K562 (cell line): Measurements from ENCODE around the gene SLC6A6. TPM values are rescaled to one million over a fixed set of nuclear protein-coding genes. Genes with fewer than 3 reads are reported as not detected.

ENCODE experiments used
- ATAC-seq: fragments of 200-7000 bp; cut with Tn5 transposase; 3 replicates; pipeline ENCODE4 v1.9.1; 2020; ENCODE audit warnings: moderate library complexity
- BruUV-seq: library from RNA; stranded (reverse); fragments of 400-500 nt; replicated peaks from 2 replicates; lab custom pipeline; 2021; lab: Mats Ljungman, UMichigan
- CTCF ChIA-PET: fragments of 300-600 bp; formaldehyde crosslinking; extraction: SDS; loops from one replicate; lab custom pipeline; 2021; ENCODE audit warnings: low intra/inter-chr PET ratio; lab: Yijun Ruan, JAX
- POLR2A ChIA-PET: fragments of 300-600, 350-650 bp; sonication (Branson Sonifier 250); formaldehyde crosslinking; extraction: SDS; loops from one replicate; lab custom pipeline; 2021; ENCODE audit warnings: antibody characterized with exemption, inconsistent platforms; lab: Yijun Ruan, JAX
- DNase-seq, 4 experiments: peaks; one replicate each; pipeline versions ENCODE4 v3.0.0 to v3.0.0-alpha.2; 2011 to 2018; ENCODE audit warnings: low spot score in 3 of 4, mixed read lengths in 3 of 4; ENCODE audit errors: extremely low read depth in 1 of 4
- FAIRE-seq: peaks from 2 replicates; lab custom pipeline; 2011; peaks lifted over from hg19 to GRCh38; lab: Jason Lieb, UNC
- H2AFZ ChIP-seq: 2 replicates; pipeline ENCODE4 v1.6.0; 2011; ENCODE audit warnings: low read depth, low read length, control low read depth, inconsistent platforms
- H3K27ac ChIP-seq: fragments of 200-600 bp; 3 replicates; pipeline ENCODE4 v1.8.0; 2011; ENCODE audit warnings: low read depth, mild to moderate bottlenecking, control low read depth, inconsistent platforms, low read length, moderate library complexity, mixed read lengths; ENCODE audit errors: extremely low read depth
- H3K27me3 ChIP-seq, 2 experiments: fragments of 300-600 bp in 1 of 2; 2 replicates in 1 of 2; 3 replicates in 1 of 2; pipeline versions ENCODE4 v1.6.0 to v1.8.0; 2011; ENCODE audit warnings: inconsistent platforms in 2 of 2, low read length in 2 of 2, mild to moderate bottlenecking in 1 of 2, mixed read lengths in 1 of 2, moderate library complexity in 1 of 2; ENCODE audit not compliant: control insufficient read depth in 2 of 2, insufficient read depth in 2 of 2
- H3K36me3 ChIP-seq: fragments of 300-600 bp; 3 replicates; pipeline ENCODE4 v1.8.0; 2011; ENCODE audit warnings: mild to moderate bottlenecking, low read length, inconsistent platforms; ENCODE audit not compliant: control insufficient read depth, insufficient read depth
- H3K4me1 ChIP-seq, 2 experiments: fragments of 200-600 bp in 1 of 2; replicated peaks in 1 of 2; 2 replicates in 1 of 2; 3 replicates in 1 of 2; pipeline versions ENCODE4 v1.5.1 to v1.8.0; 2011; ENCODE audit warnings: inconsistent platforms in 2 of 2, low read length in 2 of 2, mild to moderate bottlenecking in 1 of 2, mixed read lengths in 1 of 2, moderate library complexity in 1 of 2; ENCODE audit not compliant: control insufficient read depth in 2 of 2, insufficient read depth in 2 of 2
- H3K4me2 ChIP-seq: 2 replicates; pipeline ENCODE4 v1.6.1; 2011; ENCODE audit warnings: low read length, control low read depth, inconsistent platforms, mixed read lengths; ENCODE audit not compliant: insufficient read depth
- H3K4me3 ChIP-seq: fragments of 200-600 bp; sonication (generic), shearing (Covaris generic); 2 replicates; pipeline ENCODE4 v1.5.1; 2016; ENCODE audit warnings: control low read depth, inconsistent platforms
- H3K79me2 ChIP-seq: fragments of 200-600 bp; 3 replicates; pipeline ENCODE4 v1.8.0; 2011; ENCODE audit warnings: low read length, inconsistent platforms; ENCODE audit not compliant: control insufficient read depth, insufficient read depth
- H3K9ac ChIP-seq, 2 experiments: 2 replicates each; pipeline versions ENCODE4 v1.6.0 to v1.6.1; 2011; ENCODE audit warnings: low read depth in 2 of 2, low read length in 2 of 2, control low read depth in 1 of 2, inconsistent platforms in 1 of 2, mild to moderate bottlenecking in 1 of 2, mixed read lengths in 1 of 2; ENCODE audit not compliant: insufficient read depth in 1 of 2
- H3K9me1 ChIP-seq: one replicate; pipeline ENCODE4 v1.6.0; 2011; ENCODE audit warnings: inconsistent platforms, mild to moderate bottlenecking, low read length, moderate library complexity; ENCODE audit not compliant: control insufficient read depth, insufficient read depth
- H3K9me3 ChIP-seq: replicated peaks from 2 replicates; pipeline ENCODE4 v1.5.1; 2011; ENCODE audit warnings: low read depth, low read length, inconsistent platforms; ENCODE audit not compliant: control insufficient read depth, insufficient read depth
- H4K20me1 ChIP-seq: replicated peaks from 2 replicates; pipeline ENCODE4 v1.6.1; 2011; ENCODE audit warnings: low read length, inconsistent platforms, mixed read lengths; ENCODE audit not compliant: control insufficient read depth, insufficient read depth
- ARHGAP35 ChIP-seq: fragments of 450-650 bp; IDR thresholded peaks from 2 replicates; pipeline ENCODE4 v1.6.1; 2018; ENCODE audit not compliant: partially characterized antibody
- ARID2 ChIP-seq: fragments of 450-650 bp; IDR thresholded peaks from 2 replicates; pipeline ENCODE4 v1.6.1; 2017; ENCODE audit warnings: antibody characterized with exemption, mild to moderate bottlenecking
- CREBBP ChIP-seq: IDR thresholded peaks from one replicate; pipeline ENCODE4 v1.6.1; 2012; ENCODE audit warnings: low read depth, mild to moderate bottlenecking, control low read depth, inconsistent platforms, low read length
- HDGF ChIP-seq: fragments of 450-650 bp; IDR thresholded peaks from 2 replicates; pipeline ENCODE4 v1.6.1; 2016
- SMARCA5 ChIP-seq: fragments of 450-650 bp; IDR thresholded peaks from 2 replicates; pipeline ENCODE4 v1.6.1; 2016
- WGBS: fragments of 100-300 bp; shearing (Covaris generic); methylation state at CpG from one replicate; pipeline ENCODE4 v1.1.6; 2016; ENCODE audit warnings: low coverage, mixed read lengths; ENCODE audit not compliant: insufficient coverage; ENCODE audit errors: missing lambda C conversion rate; 5-methylcytosine and 5-hydroxymethylcytosine counted together
- in situ Hi-C: fragments of 300-500 bp; cut with MboI; formaldehyde crosslinking; loops from 4 replicates; pipeline ENCODE4 v1.15.0; 2018; ENCODE audit warnings: inconsistent platforms, mixed read lengths
- intact Hi-C: fragments of 100-400 bp; cut with micrococcal nuclease; formaldehyde crosslinking; loops from 2 replicates; pipeline ENCODE4 v1.14.2; 2022
- polyA plus RNA-seq, 8 experiments: library from polyadenylated mRNA; depleted of rRNA in 4 of 8; stranded (reverse) in 5 of 8; unstranded in 3 of 8; fragments of >200 nt; fragmentation: Nextera tagmentation in 2 of 8; fragmentation: Illumina TruSeq in 1 of 8; extraction: Ambion mirVana in 2 of 8; extraction: Trizol in 1 of 8; gene quantifications; 2 replicates each; pipeline versions ENCODE4 v1.2.1 to v1.2.3, GENCODE V29; 2011 to 2014; ENCODE audit warnings: inconsistent platforms in 1 of 8, missing spikeins in 1 of 8
- total RNA-seq, 7 experiments: library from RNA; depleted of rRNA in 6 of 7; stranded (reverse); fragments of >200 nt in 6 of 7; fragmentation: Illumina TruSeq in 2 of 7; extraction: Trizol in 2 of 7; gene quantifications; 2 replicates each; pipeline versions ENCODE4 v1.2.1 to v1.2.3, GENCODE V29; 2011 to 2021; ENCODE audit warnings: low replicate concordance in 1 of 7
- TF ChIP-seq, protein P1 (sequence below): sonication (generic); formaldehyde crosslinking; IDR thresholded peaks from 2 replicates; pipeline ENCODE4 v1.9.0; 2022; ENCODE audit warnings: mild to moderate bottlenecking, missing genetic modification reagents

SLC6A6 gene
- total and polyA plus RNA-seq, 9 of the 15 experiments (the other 6 are each of a cell fraction or from before 2014, with no cell fraction given), result 12.3 to 203 (median 93.2) TPM

DNA sequence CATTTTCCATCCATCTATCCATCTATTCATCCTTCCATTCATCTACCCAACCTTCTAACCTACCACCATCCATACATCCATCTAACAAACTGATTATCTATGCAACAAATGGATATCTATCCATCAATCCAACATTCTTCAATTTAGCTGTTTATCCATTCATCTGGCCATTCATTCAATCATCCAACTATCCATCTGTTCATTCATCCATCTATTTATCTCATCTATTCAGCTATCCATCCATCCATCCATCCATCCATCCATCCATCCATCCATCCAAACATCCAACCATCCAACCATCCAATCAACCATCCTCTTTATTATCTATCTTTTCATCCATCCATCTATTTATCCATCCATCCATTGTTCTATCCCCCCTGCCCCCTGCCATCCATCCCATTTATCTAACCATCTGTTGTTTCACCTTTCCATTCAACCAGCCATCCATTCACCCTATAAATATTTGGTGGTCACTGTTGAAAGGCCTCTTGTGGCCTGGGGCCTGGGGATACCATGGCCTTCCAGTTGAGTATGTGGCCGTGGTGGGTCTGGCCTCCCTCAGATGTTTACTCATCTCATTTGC is 44.7 kb downstream of the SLC6A6 start:
- 92% methylated on average over 1 of the region's 1 CpG for WGBS
- Histone ChIP-seq H3K27ac (no peak overlapping the region), H3K9me3 (peaks cover 2% of the 10 kb centered on the region), H3K4me1 (peaks cover 2 to 9% of the 10 kb centered on the region in 2 experiments; a peak in 3 of 5 replicates), H4K20me1 (peaks cover 11% of the 10 kb centered on the region; the same call in 1 of the 2 replicates), H3K27me3 (no peaks in the 10 kb centered on the region), H3K9me1 (peaks cover 5% of the 10 kb centered on the region), H3K4me2 (no peak overlapping the region), H3K36me3 (peaks cover 96% of the 10 kb centered on the region), H2AFZ (no peak overlapping the region), H3K9ac (no peak overlapping the region), H3K4me3 (no peak overlapping the region), H3K79me2 (peaks cover 29% of the 10 kb centered on the region)
- CTCF ChIA-PET, result no interaction called here
- ATAC-seq (no peak), FAIRE-seq (no peak), DNase-seq (no peak)
- POLR2A ChIA-PET, result interaction anchor here (0.5 to 3.0 kb wide), 3 partner anchors 11 to 1703 kb away, joined by 3 to 10 read pairs (median 3); no protein-coding TSS in a partner anchor
- in situ Hi-C loops (no loop called here), intact Hi-C loops (no loop called here)
- BruUV-seq, result TSS peak; percentile 11
- TF ChIP-seq CREBBP (peak; percentile 61), HDGF (0 out of 2 replicates have a peak, but pooled peaks have one; percentile 21), ARHGAP35 (peak; percentile 63), ARID2 (0 out of 2 replicates have a peak, but pooled peaks have one; percentile 22), SMARCA5 (0 out of 2 replicates have a peak, but pooled peaks have one; percentile 24)
- TF ChIP-seq, protein P1, sequence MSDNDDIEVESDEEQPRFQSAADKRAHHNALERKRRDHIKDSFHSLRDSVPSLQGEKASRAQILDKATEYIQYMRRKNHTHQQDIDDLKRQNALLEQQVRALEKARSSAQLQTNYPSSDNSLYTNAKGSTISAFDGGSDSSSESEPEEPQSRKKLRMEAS (CRISPR knock-in tag), result no peak
